HepG2 (cell line): Measurements from ENCODE around the gene FGD3.

Experiments
- CTCF ChIP-seq: sonication (generic); formaldehyde crosslinking; IDR thresholded peaks from 2 replicates; pipeline ENCODE4 v1.5.0; 2020; ENCODE audit warnings: mild to moderate bottlenecking, missing genetic modification reagents, moderate library complexity
- MAFK ChIP-seq, 2 experiments: IDR thresholded peaks in 1 of 2; conservative IDR thresholded peaks in 1 of 2; 2 replicates each; pipeline ENCODE4 v1.6.1; 2011; ENCODE audit warnings: improper control_type of control experiment in 2 of 2, low read length in 2 of 2
- NCOA5 ChIP-seq: sonication (generic); formaldehyde crosslinking; IDR thresholded peaks from 2 replicates; pipeline ENCODE4 v1.4.0; 2020; ENCODE audit warnings: missing genetic modification reagents
- RAD21 ChIP-seq: fragments of 450-650 bp; formaldehyde crosslinking; IDR thresholded peaks from 2 replicates; pipeline ENCODE4 v1.5.0; 2020; ENCODE audit warnings: mild to moderate bottlenecking
- SNAPC4 ChIP-seq: sonication (generic); formaldehyde crosslinking; IDR thresholded peaks from 2 replicates; pipeline ENCODE4 v1.4.0; 2020; ENCODE audit warnings: mild to moderate bottlenecking, missing genetic modification reagents
- ZBTB34 ChIP-seq: sonication (generic); formaldehyde crosslinking; IDR thresholded peaks from 2 replicates; pipeline ENCODE4 v1.8.0; 2022; ENCODE audit warnings: mild to moderate bottlenecking, missing genetic modification reagents
- ZBTB8A ChIP-seq: sonication (generic); formaldehyde crosslinking; IDR thresholded peaks from 2 replicates; pipeline ENCODE4 v1.4.0; 2020; ENCODE audit warnings: mild to moderate bottlenecking, low read depth, missing genetic modification reagents, borderline replicate concordance
- ZNF274 ChIP-seq: sonication (generic); formaldehyde crosslinking; IDR thresholded peaks from 2 replicates; pipeline ENCODE4 v1.5.1; 2020; ENCODE audit warnings: mild to moderate bottlenecking, missing genetic modification reagents
- TF ChIP-seq, protein P1 (sequence below): IDR thresholded peaks from 2 replicates; pipeline ENCODE4 v1.6.1; 2016; ENCODE audit warnings: missing biosample characterization, missing genetic modification reagents, low read depth

GRCh38 chr9:92978345-92978875, 31.1 kb downstream of the FGD3 start:
- TF ChIP-seq ZBTB8A: no peak
- no peak for TF ChIP-seq MAFK (conservative IDR thresholded peaks at IDR 0.05 in 1 of 2, IDR thresholded peaks at IDR 0.05 in 1 of 2; ENCODE audit: low read length in 2 of 2)
- no peak for TF ChIP-seq ZBTB34 (CRISPR knock-in tag)
- no peak for TF ChIP-seq CTCF (CRISPR knock-in tag)
- no peak for TF ChIP-seq RAD21 (CRISPR knock-in tag)
- no peak for TF ChIP-seq NCOA5
- TF ChIP-seq SNAPC4 (CRISPR knock-in tag): no peak
- TF ChIP-seq, protein P1, sequence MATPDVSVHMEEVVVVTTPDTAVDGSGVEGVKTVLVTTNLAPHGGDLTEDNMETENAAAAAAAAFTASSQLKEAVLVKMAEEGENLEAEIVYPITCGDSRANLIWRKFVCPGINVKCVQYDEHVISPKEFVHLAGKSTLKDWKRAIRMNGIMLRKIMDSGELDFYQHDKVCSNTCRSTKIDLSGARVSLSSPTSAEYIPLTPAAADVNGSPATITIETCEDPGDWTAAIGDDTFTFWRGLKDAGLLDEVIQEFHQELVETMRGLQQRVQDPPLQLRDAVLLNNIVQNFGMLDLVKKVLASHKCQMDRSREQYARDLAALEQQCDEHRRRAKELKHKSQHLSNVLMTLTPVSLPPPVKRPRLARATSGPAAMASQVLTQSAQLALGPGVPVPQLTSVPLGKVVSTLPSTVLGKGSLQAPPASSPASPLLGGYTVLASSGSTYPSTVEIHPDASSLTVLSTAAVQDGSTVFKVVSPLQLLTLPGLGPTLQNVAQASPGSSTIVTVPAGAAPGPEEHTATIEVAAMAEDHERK (CRISPR knock-in tag): no peak
- no peak for TF ChIP-seq ZNF274
